Activated CD8-positive, alpha-beta memory T cell treated with anti-CD3 and anti-CD28 coated beads, Interleukin-2, amount 10 ng/mL, durations not matched to agents 7 days and 5 days (primary cell): ENCODE data around the gene PHLPP1. TPM values are rescaled to one million over a fixed set of nuclear protein-coding genes. Genes with fewer than 3 reads are reported as not detected.

Experiments used
- ATAC-seq: fragments of 150-1000 bp; cut with Tn5 transposase; one replicate; pipeline ENCODE4 v1.10.0; 2021; ENCODE audit warnings: moderate library complexity
- CTCF ChIA-PET: fragments of 350-600 bp; sonication (Branson Sonifier 250); formaldehyde crosslinking; loops from one replicate; lab custom pipeline; 2021; ENCODE audit warnings: antibody characterized with exemption; lab: Charles Lee
- DNase-seq: peaks from one replicate; pipeline ENCODE4 v3.0.0-alpha.2; 2020
- H3K27ac Mint-ChIP-seq: one replicate; pipeline ENCODE4 v1.8.0; 2021; ENCODE audit warnings: mild to moderate bottlenecking, mixed read lengths
- H3K27me3 Mint-ChIP-seq: one replicate; pipeline ENCODE4 v1.8.0; 2021; ENCODE audit warnings: mixed read lengths
- H3K36me3 Mint-ChIP-seq: one replicate; pipeline ENCODE4 v1.8.0; 2021; ENCODE audit warnings: mild to moderate bottlenecking, mixed read lengths
- H3K4me1 Mint-ChIP-seq: one replicate; pipeline ENCODE4 v1.8.0; 2021; ENCODE audit warnings: mixed read lengths
- H3K4me3 Mint-ChIP-seq: one replicate; pipeline ENCODE4 v1.8.0; 2021; ENCODE audit warnings: mild to moderate bottlenecking, moderate library complexity, mixed read lengths
- H3K9me3 Mint-ChIP-seq: one replicate; pipeline ENCODE4 v1.8.0; 2022; ENCODE audit warnings: low read depth, mixed read lengths
- total RNA-seq, 2 experiments: library from RNA; stranded (reverse); gene quantifications; one replicate each; pipeline ENCODE4 v1.2.3, GENCODE V29; 2021

PHLPP1 gene
- total RNA-seq, 2 experiments from 2014 or later: 9.8 to 18.3 TPM

GRCh38 chr18:62812876-62813275, 97.5 kb downstream of the PHLPP1 start:
- no peaks in the 10 kb centered on the region for H3K9me3 Mint-ChIP-seq
- no peak overlapping the region for H3K27ac Mint-ChIP-seq
- CTCF ChIA-PET: no interaction called here
- H3K36me3 Mint-ChIP-seq: peaks cover 2% of the 10 kb centered on the region
- no peak for DNase-seq
- no peak overlapping the region for H3K4me3 Mint-ChIP-seq
- H3K4me1 Mint-ChIP-seq: peaks cover 5% of the 10 kb centered on the region
- no peak for ATAC-seq
- H3K27me3 Mint-ChIP-seq: no peaks in the 10 kb centered on the region

DNA sequence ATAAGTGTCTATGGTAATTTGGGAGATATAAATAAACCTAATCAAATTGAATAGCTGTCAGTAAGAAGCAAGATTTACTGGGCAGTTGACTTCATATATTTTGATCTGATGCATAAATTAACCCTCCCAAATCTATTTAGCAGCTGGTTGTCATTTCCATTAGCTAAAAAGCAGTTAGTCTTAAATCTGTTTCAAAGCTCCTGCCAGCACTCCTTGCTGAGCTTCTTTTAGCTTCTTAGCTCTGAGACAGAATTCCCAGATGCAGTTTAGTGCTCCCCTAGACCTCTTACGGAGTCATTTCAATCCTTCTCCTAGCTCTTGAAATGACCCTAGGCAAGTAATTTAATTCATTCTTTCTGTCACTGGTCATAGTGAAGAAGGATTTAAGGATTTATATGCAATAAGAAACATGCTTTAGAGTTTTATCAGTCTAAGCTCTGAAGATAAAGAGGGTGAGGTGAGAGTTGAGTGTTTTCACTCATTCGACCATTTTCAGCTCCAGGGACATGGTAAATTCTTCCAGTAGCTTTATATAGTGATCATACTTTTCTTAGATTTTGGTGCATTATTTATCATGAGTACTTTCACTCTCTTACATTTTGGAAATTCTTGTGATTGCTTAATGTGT, 98.9 kb downstream of the PHLPP1 start:
- no peak overlapping the region for H3K4me3 Mint-ChIP-seq
- peaks cover 5% of the 10 kb centered on the region for H3K4me1 Mint-ChIP-seq
- no peak overlapping the region for H3K27ac Mint-ChIP-seq
- DNase-seq (no peak), ATAC-seq (no peak)
- no peaks in the 10 kb centered on the region for H3K27me3 Mint-ChIP-seq
- no peaks in the 10 kb centered on the region for H3K36me3 Mint-ChIP-seq
- CTCF ChIA-PET: interaction anchor here (1.4 kb wide), 1 partner anchor 144 kb away, joined by 4 read pairs; no protein-coding TSS in a partner anchor
- no peaks in the 10 kb centered on the region for H3K9me3 Mint-ChIP-seq

DNA sequence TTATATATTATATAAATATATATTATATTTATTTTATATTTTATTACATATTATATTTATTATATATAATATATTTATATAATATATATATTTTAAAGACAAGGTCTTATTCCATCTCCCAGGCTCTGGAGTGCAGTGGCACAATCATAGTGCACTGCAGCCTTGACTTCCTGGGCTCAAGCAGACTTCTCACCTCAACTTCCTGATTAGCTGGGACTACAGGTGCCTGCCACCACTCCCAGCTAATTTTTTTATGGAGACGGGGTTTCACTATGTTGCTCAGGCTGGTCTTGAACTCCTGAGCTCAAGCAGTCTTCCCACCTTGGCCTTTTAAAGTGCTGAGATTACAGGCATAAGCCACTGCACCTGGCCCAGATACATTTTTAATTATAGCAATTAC, 110.0 kb downstream of the PHLPP1 start:
- CTCF ChIA-PET: no interaction called here
- Mint-ChIP-seq H3K9me3 (no peaks in the 10 kb centered on the region), H3K27me3 (no peaks in the 10 kb centered on the region), H3K36me3 (peaks cover 10% of the 10 kb centered on the region), H3K4me1 (peaks cover 3% of the 10 kb centered on the region), H3K27ac (no peak overlapping the region), H3K4me3 (no peak overlapping the region)
- no peak for ATAC-seq
- DNase-seq: no peak

GRCh38 chr18:62827397-62827796, 112.1 kb downstream of the PHLPP1 start:
- no peaks in the 10 kb centered on the region for H3K27me3 Mint-ChIP-seq
- peaks cover 18% of the 10 kb centered on the region for H3K36me3 Mint-ChIP-seq
- CTCF ChIA-PET: interaction anchor here (0.6 kb wide), 1 partner anchor 18 kb away, joined by 3 read pairs; no protein-coding TSS in a partner anchor
- H3K27ac Mint-ChIP-seq: no peak overlapping the region
- DNase-seq: no peak
- no peak for ATAC-seq
- H3K4me3 Mint-ChIP-seq: no peak overlapping the region
- H3K9me3 Mint-ChIP-seq: no peaks in the 10 kb centered on the region
- H3K4me1 Mint-ChIP-seq: peaks cover 5% of the 10 kb centered on the region

DNA sequence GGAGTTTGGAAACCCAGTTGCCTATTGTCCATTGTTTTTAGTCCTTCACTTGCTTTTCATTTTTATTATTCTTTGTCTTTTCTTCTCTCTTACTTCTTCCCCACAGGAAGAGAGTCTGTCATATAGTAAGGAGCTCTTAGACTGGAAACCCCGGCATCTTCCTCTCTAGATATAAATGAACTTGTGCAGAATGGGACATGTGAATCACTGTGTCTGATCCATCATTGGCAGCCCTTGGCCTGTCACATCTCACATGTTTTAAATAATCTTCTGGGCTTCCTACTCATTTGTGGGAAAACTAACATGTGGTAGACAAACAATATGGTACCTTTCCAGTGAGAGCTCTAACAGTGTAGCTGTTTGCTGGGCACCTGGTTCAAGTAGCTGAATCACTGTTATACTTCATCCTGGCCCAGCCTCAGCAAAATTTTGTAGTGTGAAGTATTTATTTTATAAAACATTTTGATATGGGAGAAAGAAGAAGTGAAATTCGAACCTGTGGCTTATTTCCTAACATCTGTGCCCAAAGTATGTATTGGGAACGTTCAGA, 112.8 kb downstream of the PHLPP1 start:
- H3K27me3 Mint-ChIP-seq: no peaks in the 10 kb centered on the region
- H3K4me3 Mint-ChIP-seq: no peak overlapping the region
- ATAC-seq (no peak), DNase-seq (no peak)
- CTCF ChIA-PET: interaction anchor here (0.6 kb wide), 1 partner anchor 18 kb away, joined by 3 read pairs; no protein-coding TSS in a partner anchor
- peaks cover 18% of the 10 kb centered on the region for H3K36me3 Mint-ChIP-seq
- H3K27ac Mint-ChIP-seq: no peak overlapping the region
- no peaks in the 10 kb centered on the region for H3K9me3 Mint-ChIP-seq
- H3K4me1 Mint-ChIP-seq: peaks cover 5% of the 10 kb centered on the region

- H3K27me3 Mint-ChIP-seq: no peaks in the 10 kb centered on the region
- H3K9me3 Mint-ChIP-seq: no peaks in the 10 kb centered on the region
- DNase-seq (no peak), ATAC-seq (no peak)
- H3K4me1 Mint-ChIP-seq: peaks cover 5% of the 10 kb centered on the region
- H3K4me3 Mint-ChIP-seq: no peak overlapping the region
- H3K27ac Mint-ChIP-seq: no peak overlapping the region
- CTCF ChIA-PET: no interaction called here
- peaks cover 16% of the 10 kb centered on the region for H3K36me3 Mint-ChIP-seq
Observed at GRCh38 chr18:62828852-62829251, 113.5 kb downstream of the PHLPP1 start.

DNA sequence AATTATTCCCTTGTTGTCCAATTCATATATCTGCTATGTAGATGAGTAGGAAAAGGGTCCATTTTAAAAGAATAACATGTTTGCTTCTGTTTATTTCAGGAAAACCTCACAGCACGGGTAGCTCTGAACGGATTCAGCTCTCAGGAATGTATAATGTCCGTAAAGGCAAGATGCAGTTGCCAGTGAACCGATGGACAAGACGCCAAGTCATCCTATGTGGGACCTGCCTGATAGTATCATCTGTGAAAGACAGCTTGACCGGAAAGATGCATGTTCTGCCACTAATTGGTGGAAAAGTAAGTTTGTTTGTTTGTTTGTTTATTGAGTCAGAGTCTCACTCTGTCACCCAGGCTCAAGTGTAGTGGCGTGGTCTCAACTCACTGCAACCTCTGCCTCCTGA, 114.6 kb downstream of the PHLPP1 start:
- DNase-seq: no peak
- H3K4me1 Mint-ChIP-seq: peaks cover 5% of the 10 kb centered on the region
- no peaks in the 10 kb centered on the region for H3K27me3 Mint-ChIP-seq
- peaks cover 16% of the 10 kb centered on the region for H3K36me3 Mint-ChIP-seq
- CTCF ChIA-PET: no interaction called here
- no peaks in the 10 kb centered on the region for H3K9me3 Mint-ChIP-seq
- H3K4me3 Mint-ChIP-seq: no peak overlapping the region
- ATAC-seq: no peak
- H3K27ac Mint-ChIP-seq: no peak overlapping the region

GRCh38 chr18:62832282-62832681, 116.9 kb downstream of the PHLPP1 start:
- H3K9me3 Mint-ChIP-seq: no peaks in the 10 kb centered on the region
- no peak for DNase-seq
- H3K4me3 Mint-ChIP-seq: no peak overlapping the region
- CTCF ChIA-PET: interaction anchor here (1.1 kb wide), 1 partner anchor 82 kb away, joined by 3 read pairs; no protein-coding TSS in a partner anchor
- peaks cover 5% of the 10 kb centered on the region for H3K4me1 Mint-ChIP-seq
- H3K36me3 Mint-ChIP-seq: peaks cover 18% of the 10 kb centered on the region
- no peaks in the 10 kb centered on the region for H3K27me3 Mint-ChIP-seq
- no peak overlapping the region for H3K27ac Mint-ChIP-seq
- no peak for ATAC-seq

DNA sequence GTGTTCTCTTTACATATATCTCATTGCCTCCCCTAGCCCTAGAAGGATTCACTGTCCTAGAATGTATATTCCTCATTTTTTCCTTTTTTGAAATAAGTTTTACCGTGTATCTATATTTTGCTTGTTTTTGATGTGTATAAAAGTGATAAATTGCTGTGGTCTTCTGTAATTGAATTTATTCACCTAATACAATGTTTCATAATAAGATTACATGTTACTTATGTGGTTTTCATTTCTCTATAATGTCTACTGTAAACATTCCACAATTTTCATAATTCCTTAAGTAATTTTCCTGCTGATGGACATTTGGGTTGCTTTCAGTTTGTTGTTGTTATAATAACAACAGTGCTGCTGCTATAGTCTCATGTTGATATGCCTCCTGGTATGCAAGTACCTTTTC, 118.2 kb downstream of the PHLPP1 start:
- ATAC-seq: no peak
- H3K4me1 Mint-ChIP-seq: peaks cover 6% of the 10 kb centered on the region
- CTCF ChIA-PET: no interaction called here
- H3K9me3 Mint-ChIP-seq: no peaks in the 10 kb centered on the region
- no peak overlapping the region for H3K27ac Mint-ChIP-seq
- no peak for DNase-seq
- H3K36me3 Mint-ChIP-seq: peaks cover 18% of the 10 kb centered on the region
- H3K4me3 Mint-ChIP-seq: no peak overlapping the region
- H3K27me3 Mint-ChIP-seq: no peaks in the 10 kb centered on the region

GRCh38 chr18:62834715-62835114, 119.4 kb downstream of the PHLPP1 start:
- H3K4me1 Mint-ChIP-seq: peaks cover 9% of the 10 kb centered on the region

GRCh38 chr18:62837011-62837410, 121.7 kb downstream of the PHLPP1 start:
- CTCF ChIA-PET: interaction anchor here (1.5 kb wide), 1 partner anchor 41 kb away, joined by 3 read pairs; no protein-coding TSS in a partner anchor
- Mint-ChIP-seq H3K27ac (no peak overlapping the region), H3K27me3 (no peaks in the 10 kb centered on the region), H3K9me3 (no peaks in the 10 kb centered on the region), H3K36me3 (peaks cover 10% of the 10 kb centered on the region), H3K4me3 (no peak overlapping the region), H3K4me1 (peaks cover 9% of the 10 kb centered on the region)
- ATAC-seq (no peak), DNase-seq (no peak)

More at GRCh38 chr18:62834715-62835114, 119.4 kb downstream of the PHLPP1 start:
- CTCF ChIA-PET: no interaction called here
- ATAC-seq (no peak), DNase-seq (no peak)
- no peak overlapping the region for H3K4me3 Mint-ChIP-seq
- no peaks in the 10 kb centered on the region for H3K9me3 Mint-ChIP-seq
- H3K27me3 Mint-ChIP-seq: no peaks in the 10 kb centered on the region
- peaks cover 15% of the 10 kb centered on the region for H3K36me3 Mint-ChIP-seq
- no peak overlapping the region for H3K27ac Mint-ChIP-seq

- no peaks in the 10 kb centered on the region for H3K9me3 Mint-ChIP-seq
- no peak overlapping the region for H3K27ac Mint-ChIP-seq
- ATAC-seq: no peak
- CTCF ChIA-PET: no interaction called here
- DNase-seq: no peak
- H3K36me3 Mint-ChIP-seq: peaks cover 18% of the 10 kb centered on the region
- no peaks in the 10 kb centered on the region for H3K27me3 Mint-ChIP-seq
- no peak overlapping the region for H3K4me3 Mint-ChIP-seq
- H3K4me1 Mint-ChIP-seq: peaks cover 15% of the 10 kb centered on the region
Observed at GRCh38 chr18:62838475-62839098, 123.2 kb downstream of the PHLPP1 start.

GRCh38 chr18:62839874-62840713, 124.8 kb downstream of the PHLPP1 start:
- peaks cover 26% of the 10 kb centered on the region for H3K4me1 Mint-ChIP-seq
- DNase-seq (no peak), ATAC-seq (no peak)
- CTCF ChIA-PET: no interaction called here
- H3K27ac Mint-ChIP-seq: no peak overlapping the region
- H3K4me3 Mint-ChIP-seq: no peak overlapping the region
- peaks cover 22% of the 10 kb centered on the region for H3K36me3 Mint-ChIP-seq
- no peaks in the 10 kb centered on the region for H3K9me3 Mint-ChIP-seq
- H3K27me3 Mint-ChIP-seq: no peaks in the 10 kb centered on the region
